Hepatocyte (in vitro differentiated cells): ENCODE data around the gene GANC. TPM values are rescaled to one million over a fixed set of nuclear protein-coding genes. Genes with fewer than 3 reads are reported as not detected.

Experiments used
- DNase-seq: peaks from one replicate; pipeline ENCODE4 v3.0.0-alpha.2; 2016; ENCODE audit warnings: low spot score
- H2AFZ ChIP-seq: fragments of 200-600 bp; sonication (generic); 2 replicates; pipeline ENCODE4 v1.6.0; 2016; ENCODE audit warnings: antibody characterized with exemption, mild to moderate bottlenecking
- H3K27ac ChIP-seq: fragments of 200-600 bp; sonication (generic); 2 replicates; pipeline ENCODE4 v1.5.1; 2016; ENCODE audit warnings: mild to moderate bottlenecking
- H3K27me3 ChIP-seq: fragments of 200-600 bp; sonication (generic); 2 replicates; pipeline ENCODE4 v1.6.1; 2016
- H3K36me3 ChIP-seq: fragments of 200-600 bp; sonication (generic); replicated peaks from 2 replicates; pipeline ENCODE4 v1.5.1; 2016; ENCODE audit warnings: low read depth; ENCODE audit not compliant: insufficient read depth
- H3K4me1 ChIP-seq: fragments of 200-600 bp; sonication (generic); 2 replicates; pipeline ENCODE4 v1.5.1; 2016; ENCODE audit warnings: mild to moderate bottlenecking, moderate library complexity; ENCODE audit not compliant: insufficient read depth
- H3K4me2 ChIP-seq: fragments of 200-600 bp; sonication (generic); 2 replicates; pipeline ENCODE4 v1.6.0; 2016
- H3K4me3 ChIP-seq: fragments of 200-600 bp; sonication (generic); 2 replicates; pipeline ENCODE4 v1.5.1; 2016; ENCODE audit warnings: mild to moderate bottlenecking
- H3K79me2 ChIP-seq: fragments of 200-600 bp; sonication (generic); 2 replicates; pipeline ENCODE4 v1.6.0; 2017; ENCODE audit warnings: mild to moderate bottlenecking
- H3K9me2 ChIP-seq: fragments of 200-600 bp; sonication (generic); replicated peaks from 2 replicates; pipeline ENCODE4 v1.6.0; 2017; ENCODE audit warnings: mild to moderate bottlenecking; ENCODE audit not compliant: insufficient read depth
- H3K9me3 ChIP-seq: fragments of 200-600 bp; sonication (generic); 2 replicates; pipeline ENCODE4 v1.5.1; 2016; ENCODE audit warnings: low read depth, mild to moderate bottlenecking
- H4K20me1 ChIP-seq: fragments of 200-600 bp; sonication (generic); 2 replicates; pipeline ENCODE4 v1.6.0; 2016; ENCODE audit warnings: mild to moderate bottlenecking; ENCODE audit not compliant: insufficient read depth, poor library complexity, severe bottlenecking
- CTCF ChIP-seq: fragments of 200-600 bp; sonication (generic); IDR thresholded peaks from 2 replicates; pipeline ENCODE4 v1.5.1; 2016; ENCODE audit warnings: antibody characterized with exemption, mild to moderate bottlenecking; ENCODE audit not compliant: poor library complexity
- EZH2 ChIP-seq: fragments of 200-600 bp; sonication (generic); IDR thresholded peaks from 2 replicates; pipeline ENCODE4 v1.6.1; 2016; ENCODE audit warnings: antibody characterized with exemption, mild to moderate bottlenecking, borderline replicate concordance
- EZH2phosphoT487 ChIP-seq: fragments of 200-600 bp; sonication (generic); IDR thresholded peaks from one replicate; pipeline ENCODE4 v1.6.1; 2018; ENCODE audit warnings: antibody characterized with exemption, mild to moderate bottlenecking, low read depth, moderate library complexity; ENCODE audit not compliant: unreplicated experiment, severe bottlenecking
- WGBS: methylation state at CpG from one replicate; pipeline ENCODE4 v1.1.6; 2016; ENCODE audit warnings: low lambda C conversion rate; ENCODE audit errors: missing lambda C conversion rate; 5-methylcytosine and 5-hydroxymethylcytosine counted together
- polyA plus RNA-seq: library from polyadenylated mRNA; unstranded; fragments of >200 nt; fragmentation: Nextera tagmentation; extraction: Ambion mirVana; gene quantifications from 2 replicates; pipeline ENCODE4 v1.2.1, GENCODE V29; 2016
- total RNA-seq: library from RNA; depleted of rRNA; stranded (reverse); fragments of >200 nt; gene quantifications from 2 replicates; pipeline ENCODE4 v1.2.3, GENCODE V29; 2014

Gene GANC
- total and polyA plus RNA-seq, 2 experiments from 2014 or later = 9.1 to 11.2 TPM

GRCh38 chr15:42231088-42231487, 41.9 kb upstream of the GANC start:
- WGBS = 97% methylated on average over 1 of the region's 1 CpG

GRCh38 chr15:42232606-42233005, 40.4 kb upstream of the GANC start:
- no peak overlapping the region for H3K4me3 ChIP-seq
- 75% methylated on average over 5 of the region's 5 CpGs for WGBS
- H3K36me3 ChIP-seq = peaks cover 7% of the 10 kb centered on the region
- no peak overlapping the region for H2AFZ ChIP-seq
- H3K4me1 ChIP-seq = peaks cover 3% of the 10 kb centered on the region
- no peak for DNase-seq
- H3K79me2 ChIP-seq = peaks cover 38% of the 10 kb centered on the region
- no peaks in the 10 kb centered on the region for H3K9me3 ChIP-seq
- no peaks in the 10 kb centered on the region for H3K9me2 ChIP-seq
- H3K27ac ChIP-seq = no peak overlapping the region
- H3K27me3 ChIP-seq = no peaks in the 10 kb centered on the region
- TF ChIP-seq CTCF (no peak), EZH2 (no peak), EZH2phosphoT487 (no peak)
- H3K4me2 ChIP-seq = no peak overlapping the region
- H4K20me1 ChIP-seq = no peaks in the 10 kb centered on the region

More at GRCh38 chr15:42231088-42231487, 41.9 kb upstream of the GANC start:
- DNase-seq = no peak
- Histone ChIP-seq H4K20me1 (no peaks in the 10 kb centered on the region), H3K9me2 (no peaks in the 10 kb centered on the region), H3K36me3 (peaks cover 15% of the 10 kb centered on the region), H3K4me2 (no peak overlapping the region), H3K27me3 (no peaks in the 10 kb centered on the region), H3K9me3 (no peaks in the 10 kb centered on the region), H3K4me3 (no peak overlapping the region), H2AFZ (no peak overlapping the region), H3K4me1 (peaks cover 3% of the 10 kb centered on the region), H3K27ac (no peak overlapping the region), H3K79me2 (peaks cover 32% of the 10 kb centered on the region)
- no peak for TF ChIP-seq EZH2phosphoT487
- no peak for TF ChIP-seq EZH2
- no peak for TF ChIP-seq CTCF

GRCh38 chr15:42233107-42233506, 39.9 kb upstream of the GANC start:
- H3K4me1 ChIP-seq = no peaks in the 10 kb centered on the region

More at GRCh38 chr15:42233107-42233506, 39.9 kb upstream of the GANC start:
- H3K79me2 ChIP-seq = peaks cover 38% of the 10 kb centered on the region
- no peaks in the 10 kb centered on the region for H4K20me1 ChIP-seq
- WGBS = 94% methylated on average over 2 of the region's 2 CpGs
- TF ChIP-seq CTCF = no peak
- TF ChIP-seq EZH2 = no peak
- no peak for TF ChIP-seq EZH2phosphoT487
- H3K27ac ChIP-seq = no peak overlapping the region
- no peaks in the 10 kb centered on the region for H3K9me3 ChIP-seq
- no peaks in the 10 kb centered on the region for H3K27me3 ChIP-seq
- H3K4me2 ChIP-seq = no peak overlapping the region
- peaks cover 5% of the 10 kb centered on the region for H3K36me3 ChIP-seq
- no peaks in the 10 kb centered on the region for H3K9me2 ChIP-seq
- no peak overlapping the region for H2AFZ ChIP-seq
- no peak for DNase-seq
- H3K4me3 ChIP-seq = no peak overlapping the region
